ENCODE measurements around the gene GNG8.

The GNG8 gene

DNA sequence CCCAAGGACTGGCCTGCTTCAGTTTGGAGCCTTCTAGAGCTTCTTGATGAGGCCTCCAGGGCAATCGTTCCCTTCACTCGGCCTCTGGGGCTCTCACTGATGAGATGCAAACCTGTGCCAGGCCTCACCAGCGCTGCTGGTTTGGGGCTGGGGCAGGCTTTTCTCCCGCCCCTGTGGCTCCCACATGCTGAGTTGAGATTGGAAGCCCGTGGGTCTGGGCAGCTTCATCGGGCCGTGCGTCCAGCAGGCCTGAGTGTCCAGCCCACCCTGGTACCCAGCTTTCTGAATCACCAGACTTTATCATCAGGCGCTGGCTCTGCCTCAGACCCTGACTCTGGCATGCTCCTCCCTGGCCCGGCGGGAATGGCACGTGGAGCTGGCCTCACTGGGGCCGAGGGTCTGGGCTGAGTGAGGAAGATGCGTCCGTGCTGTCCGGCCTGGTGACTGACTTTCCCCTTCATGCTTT lies 30.6 kb downstream of the GNG8 start:
- Histone ChIP-seq H3K36me3 (replicated peaks; ENCODE audit: insufficient read depth, low read length) (peaks cover 11% of the 10 kb centered on the region; the same call in 1 of the 2 replicates), H3K9ac (ENCODE audit: low read length) (no peak overlapping the region), H3K9me2 (replicated peaks; ENCODE audit: insufficient read depth, low read length) (no peaks in the 10 kb centered on the region), H3K4me1 (ENCODE audit: low read length) (peaks cover 14% of the 10 kb centered on the region), H3K27me3 (replicated peaks; ENCODE audit: insufficient read depth, low read length) (0 out of 2 replicates have a peak, but pooled peaks cover 3% of the 10 kb centered on the region), H3F3A (ENCODE audit: insufficient read depth, low read length) (peaks cover 8% of the 10 kb centered on the region), H2AFZ (ENCODE audit: low read length) (no peak overlapping the region), H3K4me3 (ENCODE audit: low read length) (no peak overlapping the region), H3K9me3 (replicated peaks; ENCODE audit: insufficient read depth, low read length) (no peaks in the 10 kb centered on the region), H3K4me2 (ENCODE audit: low read depth, low read length) (no peak overlapping the region), H3K79me2 (ENCODE audit: low read length) (peaks cover 51% of the 10 kb centered on the region), H3K27ac (ENCODE audit: low read length) (no peak overlapping the region), H4K20me1 (ENCODE audit: insufficient read depth, low read length) (peaks cover 36% of the 10 kb centered on the region)
- TF ChIP-seq EZH2phosphoT487 (IDR thresholded peaks at IDR 0.05; ENCODE audit: low read length) (no peak), EZH2 (optimal IDR thresholded peaks at IDR 0.05; ENCODE audit: low read depth, low read length) (no peak)
- TF ChIP-seq, protein P1, sequence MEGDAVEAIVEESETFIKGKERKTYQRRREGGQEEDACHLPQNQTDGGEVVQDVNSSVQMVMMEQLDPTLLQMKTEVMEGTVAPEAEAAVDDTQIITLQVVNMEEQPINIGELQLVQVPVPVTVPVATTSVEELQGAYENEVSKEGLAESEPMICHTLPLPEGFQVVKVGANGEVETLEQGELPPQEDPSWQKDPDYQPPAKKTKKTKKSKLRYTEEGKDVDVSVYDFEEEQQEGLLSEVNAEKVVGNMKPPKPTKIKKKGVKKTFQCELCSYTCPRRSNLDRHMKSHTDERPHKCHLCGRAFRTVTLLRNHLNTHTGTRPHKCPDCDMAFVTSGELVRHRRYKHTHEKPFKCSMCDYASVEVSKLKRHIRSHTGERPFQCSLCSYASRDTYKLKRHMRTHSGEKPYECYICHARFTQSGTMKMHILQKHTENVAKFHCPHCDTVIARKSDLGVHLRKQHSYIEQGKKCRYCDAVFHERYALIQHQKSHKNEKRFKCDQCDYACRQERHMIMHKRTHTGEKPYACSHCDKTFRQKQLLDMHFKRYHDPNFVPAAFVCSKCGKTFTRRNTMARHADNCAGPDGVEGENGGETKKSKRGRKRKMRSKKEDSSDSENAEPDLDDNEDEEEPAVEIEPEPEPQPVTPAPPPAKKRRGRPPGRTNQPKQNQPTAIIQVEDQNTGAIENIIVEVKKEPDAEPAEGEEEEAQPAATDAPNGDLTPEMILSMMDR (IDR thresholded peaks at IDR 0.05; ENCODE audit: low read length), result no peak
- no peak for DNase-seq

DNA sequence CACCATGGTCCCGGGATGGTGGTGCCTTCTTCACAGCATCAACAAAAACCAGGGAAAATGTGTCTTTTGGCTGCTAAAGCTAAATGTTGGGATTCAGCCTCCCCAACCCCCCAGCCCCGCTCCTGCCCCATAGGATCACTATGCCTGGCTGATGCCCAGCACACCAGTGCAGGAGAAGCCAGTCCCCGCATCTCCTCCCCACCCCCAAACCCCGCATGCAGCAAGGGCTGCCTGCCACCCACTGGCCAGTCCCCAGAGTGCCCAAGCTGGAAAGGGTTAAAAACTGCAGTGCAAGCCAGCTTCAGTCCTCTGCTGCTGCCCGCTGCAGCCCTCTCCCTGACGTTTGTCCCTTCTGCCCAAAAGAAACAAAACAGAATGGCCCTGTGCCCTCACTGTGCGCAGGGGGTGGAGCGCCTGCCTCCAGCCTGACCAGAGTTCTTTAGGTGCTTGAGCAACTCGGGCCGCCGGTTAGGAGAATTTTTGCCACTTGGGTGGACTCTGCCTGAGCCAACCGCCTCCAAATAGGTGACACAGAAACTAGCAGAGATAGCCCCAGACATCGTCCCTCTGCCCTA lies 31.1 kb downstream of the GNG8 start:
- TF ChIP-seq EZH2 (optimal IDR thresholded peaks at IDR 0.05; ENCODE audit: low read depth, low read length) (no peak), EZH2phosphoT487 (IDR thresholded peaks at IDR 0.05; ENCODE audit: low read length) (no peak)
- TF ChIP-seq, protein P1 (IDR thresholded peaks at IDR 0.05; ENCODE audit: low read length), result no peak
- H3K79me2 ChIP-seq (ENCODE audit: low read length), result peaks cover 51% of the 10 kb centered on the region
- no peak overlapping the region for H3K27ac ChIP-seq (ENCODE audit: low read length)
- H3K4me1 ChIP-seq (ENCODE audit: low read length), result peaks cover 13% of the 10 kb centered on the region
- peaks cover 11% of the 10 kb centered on the region; the same call in 1 of the 2 replicates for H3K36me3 ChIP-seq (replicated peaks; ENCODE audit: insufficient read depth, low read length)
- no peak for DNase-seq
- H3F3A ChIP-seq (ENCODE audit: insufficient read depth, low read length), result peaks cover 5% of the 10 kb centered on the region; the same call in 1 of the 2 replicates
- H3K9me2 ChIP-seq (replicated peaks; ENCODE audit: insufficient read depth, low read length), result no peaks in the 10 kb centered on the region
- no peak overlapping the region for H2AFZ ChIP-seq (ENCODE audit: low read length)
- H3K4me2 ChIP-seq (ENCODE audit: low read depth, low read length), result no peak overlapping the region
- H3K27me3 ChIP-seq (replicated peaks; ENCODE audit: insufficient read depth, low read length), result 0 out of 2 replicates have a peak, but pooled peaks cover 1% of the 10 kb centered on the region
- H4K20me1 ChIP-seq (ENCODE audit: insufficient read depth, low read length), result peaks cover 32% of the 10 kb centered on the region
- H3K4me3 ChIP-seq (ENCODE audit: low read length), result no peak overlapping the region
- no peaks in the 10 kb centered on the region for H3K9me3 ChIP-seq (replicated peaks; ENCODE audit: insufficient read depth, low read length)
- H3K9ac ChIP-seq (ENCODE audit: low read length), result no peak overlapping the region

DNA sequence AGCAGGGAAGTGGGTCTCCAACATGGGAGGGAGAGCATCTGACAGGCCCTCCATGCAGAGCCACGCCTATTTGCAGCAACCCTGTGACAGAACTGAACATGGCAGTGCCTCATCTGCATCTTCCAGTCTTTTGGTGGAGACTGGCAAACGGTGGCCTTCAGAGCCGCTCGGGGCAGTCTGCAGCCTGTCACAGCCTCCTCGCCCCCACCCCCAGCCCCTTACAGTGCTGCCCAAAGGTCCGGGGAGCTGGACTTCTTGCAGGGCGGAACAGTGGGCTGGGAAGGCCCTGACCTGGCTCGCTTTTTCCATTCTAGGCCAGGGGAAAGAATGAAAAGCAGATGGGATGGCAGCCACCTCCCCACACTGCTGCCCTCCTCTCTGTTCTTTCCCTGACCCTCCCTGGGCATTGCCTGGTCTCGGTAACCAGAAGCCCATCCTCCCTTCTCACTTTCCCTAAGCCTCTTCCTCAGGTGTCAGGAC lies 32.2 kb downstream of the GNG8 start:
- no peak overlapping the region for H3K9ac ChIP-seq (ENCODE audit: low read length)
- H4K20me1 ChIP-seq (ENCODE audit: insufficient read depth, low read length), result peaks cover 25% of the 10 kb centered on the region
- no peaks in the 10 kb centered on the region for H3K27me3 ChIP-seq (replicated peaks; ENCODE audit: insufficient read depth, low read length)

More for the DNA sequence above, 32.2 kb downstream of the GNG8 start:
- peak overlapping the region; percentile 81; the same call in 1 of the 2 replicates for H3K4me2 ChIP-seq (ENCODE audit: low read depth, low read length)
- no peak overlapping the region for H2AFZ ChIP-seq (ENCODE audit: low read length)
- DNase-seq, result no peak
- 0 out of 2 replicates have a peak, but pooled peaks cover 3% of the 10 kb centered on the region for H3F3A ChIP-seq (ENCODE audit: insufficient read depth, low read length)
- TF ChIP-seq EZH2 (optimal IDR thresholded peaks at IDR 0.05; ENCODE audit: low read depth, low read length), result no peak
- peaks cover 2% of the 10 kb centered on the region; the same call in 1 of the 2 replicates for H3K36me3 ChIP-seq (replicated peaks; ENCODE audit: insufficient read depth, low read length)
- no peak overlapping the region for H3K4me3 ChIP-seq (ENCODE audit: low read length)
- H3K9me3 ChIP-seq (replicated peaks; ENCODE audit: insufficient read depth, low read length), result no peaks in the 10 kb centered on the region
- no peaks in the 10 kb centered on the region for H3K9me2 ChIP-seq (replicated peaks; ENCODE audit: insufficient read depth, low read length)
- peaks cover 13% of the 10 kb centered on the region for H3K4me1 ChIP-seq (ENCODE audit: low read length)
- peaks cover 51% of the 10 kb centered on the region for H3K79me2 ChIP-seq (ENCODE audit: low read length)
- H3K27ac ChIP-seq (ENCODE audit: low read length), result no peak overlapping the region

All from MM.1S (cell line).